ENCODE results near the gene RNU4-1.

Gene RNU4-1

DNA sequence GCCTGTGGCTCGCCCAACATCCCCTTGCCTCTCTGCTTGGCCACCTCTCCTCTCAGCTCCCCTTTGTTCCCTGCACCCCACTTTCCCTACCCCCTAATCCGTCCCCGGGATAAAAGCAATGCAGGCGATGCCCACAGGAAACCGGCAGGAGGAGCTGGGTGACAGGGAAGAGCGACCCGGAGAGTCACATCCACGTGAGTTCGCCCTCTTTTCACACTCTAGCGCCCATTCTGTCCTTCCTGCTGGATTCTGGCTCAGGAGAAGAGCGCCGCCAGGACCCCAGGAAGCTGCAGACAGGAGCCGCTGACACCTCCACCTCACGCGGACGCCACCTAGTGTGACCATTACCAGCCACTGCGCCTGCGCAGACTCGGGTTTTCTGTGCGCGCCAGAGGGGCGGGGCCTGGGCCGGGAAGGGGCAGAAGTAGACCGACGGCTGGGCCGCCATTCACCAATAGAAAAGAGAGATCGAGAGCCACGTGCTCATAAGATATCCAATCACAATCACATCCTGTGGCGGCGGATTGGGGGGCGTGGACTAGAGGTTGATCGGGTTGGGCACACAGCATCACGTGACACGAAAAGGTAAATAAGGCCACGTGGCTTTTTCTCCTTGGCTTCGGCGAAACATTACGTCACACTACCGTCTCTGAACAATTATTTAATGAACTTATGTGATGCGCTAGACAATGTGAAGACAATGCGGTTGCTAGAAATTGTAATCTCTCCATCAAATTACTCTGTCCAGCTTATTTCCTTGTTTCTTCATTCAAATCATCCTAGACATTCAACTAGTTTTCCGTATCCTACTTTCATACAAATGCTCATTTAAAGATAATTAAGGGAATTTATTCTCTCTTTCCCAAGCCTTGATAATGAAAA is 24.4 kb upstream of the RNU4-1 start:
- DNase-seq, result peak; percentile 100
- TF ChIP-seq EZH2 (IDR thresholded peaks at IDR 0.05; ENCODE audit: borderline replicate concordance, low read depth, low read length, severe bottlenecking) (no peak), CTCF (IDR thresholded peaks at IDR 0.05; ENCODE audit: borderline replicate concordance, extremely low read depth, low read length, poor library complexity, severe bottlenecking) (peak; percentile 62)

GRCh38 chr12:120316798-120317223 is 23.8 kb upstream of the RNU4-1 start:
- TF ChIP-seq CTCF (IDR thresholded peaks at IDR 0.05; ENCODE audit: borderline replicate concordance, extremely low read depth, low read length, poor library complexity, severe bottlenecking) (no peak), EZH2 (IDR thresholded peaks at IDR 0.05; ENCODE audit: borderline replicate concordance, low read depth, low read length, severe bottlenecking) (no peak)

More for the DNA sequence above, 24.4 kb upstream of the RNU4-1 start:
- Histone ChIP-seq H3K9ac (ENCODE audit: low read depth, low read length) (peak overlapping the region; percentile 65), H3K27me3 (ENCODE audit: insufficient read depth, low read length, poor library complexity) (no peaks in the 10 kb centered on the region), H3K9me3 (ENCODE audit: insufficient read depth, low read length, severe bottlenecking) (no peaks in the 10 kb centered on the region), H2AFZ (ENCODE audit: low read depth, low read length) (peak overlapping the region; percentile 90), H3K4me1 (ENCODE audit: insufficient read depth, low read length) (peaks cover 15% of the 10 kb centered on the region), H3K79me2 (ENCODE audit: insufficient read depth, low read length) (no peaks in the 10 kb centered on the region), H3K27ac (ENCODE audit: low read length) (peak overlapping the region; percentile 74), H4K20me1 (ENCODE audit: insufficient read depth, low read length) (no peaks in the 10 kb centered on the region), H3K4me3 (ENCODE audit: low read depth in 1 of 2, low read length in 2 of 2) (peak overlapping the region; percentile 21 to 66; a peak in 3 of 4 replicates), H3K36me3 (ENCODE audit: insufficient read depth, low read length) (no peaks in the 10 kb centered on the region), H3K4me2 (ENCODE audit: insufficient read depth, low read length) (peak overlapping the region; percentile 85)
- peak; percentile 100 for ATAC-seq (ENCODE audit: insufficient read depth, low read depth)

GRCh38 chr12:120314220-120314619 is 21.2 kb upstream of the RNU4-1 start:
- no peaks in the 10 kb centered on the region for H3K27me3 ChIP-seq (ENCODE audit: insufficient read depth, low read length, poor library complexity)

More at GRCh38 chr12:120316798-120317223, 23.8 kb upstream of the RNU4-1 start:
- Histone ChIP-seq H3K4me2 (ENCODE audit: insufficient read depth, low read length) (peak overlapping the region; percentile 85), H3K9me3 (ENCODE audit: insufficient read depth, low read length, severe bottlenecking) (no peaks in the 10 kb centered on the region), H3K79me2 (ENCODE audit: insufficient read depth, low read length) (no peaks in the 10 kb centered on the region), H3K27me3 (ENCODE audit: insufficient read depth, low read length, poor library complexity) (no peaks in the 10 kb centered on the region), H4K20me1 (ENCODE audit: insufficient read depth, low read length) (no peaks in the 10 kb centered on the region), H3K4me3 (ENCODE audit: low read depth in 1 of 2, low read length in 2 of 2) (peak overlapping the region; percentile 21 to 66; a peak in 3 of 4 replicates), H3K36me3 (ENCODE audit: insufficient read depth, low read length) (no peaks in the 10 kb centered on the region), H3K9ac (ENCODE audit: low read depth, low read length) (peak overlapping the region; percentile 65), H3K27ac (ENCODE audit: low read length) (peak overlapping the region; percentile 74), H2AFZ (ENCODE audit: low read depth, low read length) (peak overlapping the region; percentile 90), H3K4me1 (ENCODE audit: insufficient read depth, low read length) (peaks cover 15% of the 10 kb centered on the region)
- ATAC-seq (ENCODE audit: insufficient read depth, low read depth), result no peak
- no peak for DNase-seq

More at GRCh38 chr12:120314220-120314619, 21.2 kb upstream of the RNU4-1 start:
- H3K4me1 ChIP-seq (ENCODE audit: insufficient read depth, low read length), result peaks cover 15% of the 10 kb centered on the region
- H3K4me2 ChIP-seq (ENCODE audit: insufficient read depth, low read length), result no peak overlapping the region
- no peaks in the 10 kb centered on the region for H3K36me3 ChIP-seq (ENCODE audit: insufficient read depth, low read length)
- H3K27ac ChIP-seq (ENCODE audit: low read length), result no peak overlapping the region
- no peaks in the 10 kb centered on the region for H3K79me2 ChIP-seq (ENCODE audit: insufficient read depth, low read length)
- H3K9me3 ChIP-seq (ENCODE audit: insufficient read depth, low read length, severe bottlenecking), result no peaks in the 10 kb centered on the region
- no peak for TF ChIP-seq EZH2 (IDR thresholded peaks at IDR 0.05; ENCODE audit: borderline replicate concordance, low read depth, low read length, severe bottlenecking)
- peak; percentile 49 for TF ChIP-seq CTCF (IDR thresholded peaks at IDR 0.05; ENCODE audit: borderline replicate concordance, extremely low read depth, low read length, poor library complexity, severe bottlenecking)
- no peak overlapping the region for H3K9ac ChIP-seq (ENCODE audit: low read depth, low read length)
- DNase-seq, result no peak
- H2AFZ ChIP-seq (ENCODE audit: low read depth, low read length), result no peak overlapping the region; the same call in 1 of the 2 replicates
- ATAC-seq (ENCODE audit: insufficient read depth, low read depth), result no peak
- H3K4me3 ChIP-seq (ENCODE audit: low read depth in 1 of 2, low read length in 2 of 2), result no peak overlapping the region
- H4K20me1 ChIP-seq (ENCODE audit: insufficient read depth, low read length), result no peaks in the 10 kb centered on the region
